Activated CD4-positive, alpha-beta memory T cell treated with anti-CD3 and anti-CD28 coated beads for 36 hours (primary cell): ENCODE data around the gene RBCK1. TPM values are rescaled to one million over a fixed set of nuclear protein-coding genes. Genes with fewer than 3 reads are reported as not detected.

Experiments used
- CTCF ChIA-PET: fragments of 350-600 bp; sonication (Branson Sonifier 250); formaldehyde crosslinking; loops from one replicate; lab custom pipeline; 2021; ENCODE audit warnings: antibody characterized with exemption, inconsistent platforms; lab: Charles Lee
- POLR2A ChIA-PET: fragments of 350-600 bp; sonication (Branson Sonifier 250); formaldehyde crosslinking; loops from one replicate; lab custom pipeline; 2021; ENCODE audit warnings: antibody characterized with exemption; lab: Charles Lee
- DNase-seq: peaks from one replicate; pipeline ENCODE4 v3.0.0-alpha.2; 2020
- H3K27ac Mint-ChIP-seq: one replicate; pipeline ENCODE4 v1.8.0; 2021; ENCODE audit warnings: mixed read lengths
- H3K27me3 Mint-ChIP-seq: one replicate; pipeline ENCODE4 v1.8.0; 2021; ENCODE audit warnings: mixed read lengths
- H3K36me3 Mint-ChIP-seq: one replicate; pipeline ENCODE4 v1.8.0; 2021; ENCODE audit warnings: mixed read lengths
- H3K4me1 Mint-ChIP-seq: one replicate; pipeline ENCODE4 v1.8.0; 2021; ENCODE audit warnings: low read depth, mixed read lengths
- H3K4me3 Mint-ChIP-seq: one replicate; pipeline ENCODE4 v1.8.0; 2021; ENCODE audit warnings: mild to moderate bottlenecking, mixed read lengths
- H3K9me3 Mint-ChIP-seq: one replicate; pipeline ENCODE4 v1.8.0; 2021; ENCODE audit warnings: mixed read lengths
- intact Hi-C: fragments of 100-400 bp; cut with micrococcal nuclease; formaldehyde crosslinking; loops from one replicate; pipeline ENCODE4 v1.15.1; 2023
- total RNA-seq, 2 experiments: library from RNA; stranded (reverse); gene quantifications; one replicate each; pipeline ENCODE4 v1.2.3, GENCODE V29; 2021

The RBCK1 gene
- total RNA-seq, 2 experiments from 2014 or later: 137 to 139 TPM

- no peaks in the 10 kb centered on the region for H3K9me3 Mint-ChIP-seq
- no peak for DNase-seq
- peak overlapping the region; percentile 14 for H3K27ac Mint-ChIP-seq
- intact Hi-C loops: loop anchor here (5.0 kb wide), 1 partner anchor 48 kb away; the partner anchor contains the start of gene TRIB3
- ChIA-PET POLR2A (interaction anchor here (1.2 kb wide), 1 partner anchor 8 kb away, joined by 3 read pairs; no protein-coding TSS in a partner anchor), CTCF (interaction anchor here (0.9 to 1.4 kb wide), 3 partner anchors 10 to 76 kb away, joined by 3 to 8 read pairs (median 3); no protein-coding TSS in a partner anchor)
- no peaks in the 10 kb centered on the region for H3K27me3 Mint-ChIP-seq
- H3K36me3 Mint-ChIP-seq: peaks cover 32% of the 10 kb centered on the region
- no peak overlapping the region for H3K4me3 Mint-ChIP-seq
- peaks cover 41% of the 10 kb centered on the region for H3K4me1 Mint-ChIP-seq
These were observed 22.2 kb downstream of the RBCK1 start for GRCh38 chr20:430091-430999.

GRCh38 chr20:431012-431904, 23.2 kb downstream of the RBCK1 start:
- no peaks in the 10 kb centered on the region for H3K9me3 Mint-ChIP-seq
- no peaks in the 10 kb centered on the region for H3K27me3 Mint-ChIP-seq
- ChIA-PET CTCF (interaction anchor here (0.6 to 1.5 kb wide), 11 partner anchors 8 to 85 kb away, joined by 3 to 10 read pairs (median 4); no protein-coding TSS in a partner anchor), POLR2A (interaction anchor here (0.5 to 1.9 kb wide), 2 partner anchors 17 to 49 kb away, joined by 3 to 6 read pairs; no protein-coding TSS in a partner anchor)
- H3K4me3 Mint-ChIP-seq: no peak overlapping the region
- H3K27ac Mint-ChIP-seq: peak overlapping the region; percentile 91
- peaks cover 39% of the 10 kb centered on the region for H3K36me3 Mint-ChIP-seq
- DNase-seq: peak; percentile 65
- intact Hi-C loops: loop anchor here (1.0 to 5.0 kb wide), 2 partner anchors 49 to 77 kb away; partner anchors contain the start of gene TRIB3
- H3K4me1 Mint-ChIP-seq: peaks cover 43% of the 10 kb centered on the region

- DNase-seq: no peak
- intact Hi-C loops: loop anchor here (2.0 to 5.0 kb wide), 3 partner anchors 23 to 50 kb away; partner anchors contain the start of genes RBCK1 and TRIB3
- Mint-ChIP-seq H3K27me3 (no peaks in the 10 kb centered on the region), H3K4me3 (no peak overlapping the region), H3K27ac (peak overlapping the region; percentile 91), H3K36me3 (peaks cover 45% of the 10 kb centered on the region), H3K9me3 (no peaks in the 10 kb centered on the region), H3K4me1 (peaks cover 42% of the 10 kb centered on the region)
- ChIA-PET POLR2A (interaction anchor here (1.2 to 1.9 kb wide), 2 partner anchors 25 to 50 kb away, joined by 3 to 6 read pairs; no protein-coding TSS in a partner anchor), CTCF (interaction anchor here (0.7 to 1.5 kb wide), 6 partner anchors 14 to 86 kb away, joined by 3 to 10 read pairs (median 4); no protein-coding TSS in a partner anchor)
These were observed 24.1 kb downstream of the RBCK1 start for GRCh38 chr20:432208-432607.

- POLR2A ChIA-PET: interaction anchor here (1.2 to 1.9 kb wide), 2 partner anchors 25 to 51 kb away, joined by 3 to 6 read pairs; no protein-coding TSS in a partner anchor
- H3K4me3 Mint-ChIP-seq: peak overlapping the region; percentile 14
- intact Hi-C loops: loop anchor here (1.0 to 5.0 kb wide), 4 partner anchors 24 to 50 kb away; partner anchors contain the start of genes RBCK1, TBC1D20 and TRIB3
- H3K27me3 Mint-ChIP-seq: no peaks in the 10 kb centered on the region
- peak overlapping the region; percentile 91 for H3K27ac Mint-ChIP-seq
- peaks cover 46% of the 10 kb centered on the region for H3K4me1 Mint-ChIP-seq
- no peak for DNase-seq
- H3K9me3 Mint-ChIP-seq: no peaks in the 10 kb centered on the region
- H3K36me3 Mint-ChIP-seq: peaks cover 49% of the 10 kb centered on the region
- CTCF ChIA-PET: interaction anchor here (1.2 to 1.5 kb wide), 3 partner anchors 13 to 77 kb away, joined by 4 to 6 read pairs (median 5); no protein-coding TSS in a partner anchor
These were observed 24.7 kb downstream of the RBCK1 start for GRCh38 chr20:432677-433299.

- intact Hi-C loops: loop anchor here (1.0 to 5.0 kb wide), 4 partner anchors 25 to 51 kb away; partner anchors contain the start of genes RBCK1, TBC1D20 and TRIB3
- CTCF ChIA-PET: interaction anchor here (1.2 kb wide), 1 partner anchor 78 kb away, joined by 6 read pairs; no protein-coding TSS in a partner anchor
These were observed 25.3 kb downstream of the RBCK1 start for GRCh38 chr20:433300-433975.

GRCh38 chr20:434221-434620, 26.1 kb downstream of the RBCK1 start:
- Mint-ChIP-seq H3K36me3 (peaks cover 49% of the 10 kb centered on the region), H3K4me1 (peaks cover 60% of the 10 kb centered on the region), H3K4me3 (peak overlapping the region; percentile 23), H3K27me3 (no peaks in the 10 kb centered on the region), H3K27ac (peak overlapping the region; percentile 91), H3K9me3 (no peaks in the 10 kb centered on the region)
- DNase-seq: no peak
- CTCF ChIA-PET: no interaction called here
- intact Hi-C loops: loop anchor here (5.0 kb wide), 1 partner anchor 52 kb away; the partner anchor contains the start of gene TRIB3
- POLR2A ChIA-PET: interaction anchor here (0.7 kb wide), 1 partner anchor 31 kb away, joined by 3 read pairs; no protein-coding TSS in a partner anchor

More at GRCh38 chr20:433300-433975, 25.3 kb downstream of the RBCK1 start:
- no peaks in the 10 kb centered on the region for H3K9me3 Mint-ChIP-seq
- peak overlapping the region; percentile 14 for H3K4me3 Mint-ChIP-seq
- DNase-seq: peak; percentile 85
- peaks cover 48% of the 10 kb centered on the region for H3K36me3 Mint-ChIP-seq
- H3K27me3 Mint-ChIP-seq: no peaks in the 10 kb centered on the region
- peak overlapping the region; percentile 91 for H3K27ac Mint-ChIP-seq
- POLR2A ChIA-PET: interaction anchor here (1.2 to 1.9 kb wide), 2 partner anchors 26 to 51 kb away, joined by 3 to 6 read pairs; no protein-coding TSS in a partner anchor
- peaks cover 52% of the 10 kb centered on the region for H3K4me1 Mint-ChIP-seq

GRCh38 chr20:434661-435419, 26.7 kb downstream of the RBCK1 start:
- no peaks in the 10 kb centered on the region for H3K27me3 Mint-ChIP-seq
- no peak for DNase-seq
- no peak overlapping the region for H3K4me3 Mint-ChIP-seq
- ChIA-PET POLR2A (interaction anchor here (0.7 kb wide), 1 partner anchor 32 kb away, joined by 3 read pairs; no protein-coding TSS in a partner anchor), CTCF (interaction anchor here (1.0 to 1.8 kb wide), 4 partner anchors 15 to 80 kb away, joined by 3 to 5 read pairs (median 4); no protein-coding TSS in a partner anchor)
- peaks cover 66% of the 10 kb centered on the region for H3K4me1 Mint-ChIP-seq
- peak overlapping the region; percentile 91 for H3K27ac Mint-ChIP-seq
- H3K9me3 Mint-ChIP-seq: no peaks in the 10 kb centered on the region
- intact Hi-C loops: loop anchor here (5.0 kb wide), 1 partner anchor 53 kb away; the partner anchor contains the start of gene TRIB3
- H3K36me3 Mint-ChIP-seq: peaks cover 55% of the 10 kb centered on the region

- peaks cover 61% of the 10 kb centered on the region for H3K36me3 Mint-ChIP-seq
- ChIA-PET POLR2A (no interaction called here), CTCF (interaction anchor here (1.0 to 1.8 kb wide), 5 partner anchors 14 to 82 kb away, joined by 3 to 5 read pairs (median 4); no protein-coding TSS in a partner anchor)
- H3K4me3 Mint-ChIP-seq: no peak overlapping the region
- H3K27ac Mint-ChIP-seq: no peak overlapping the region
- H3K27me3 Mint-ChIP-seq: no peaks in the 10 kb centered on the region
- peaks cover 73% of the 10 kb centered on the region for H3K4me1 Mint-ChIP-seq
- no peaks in the 10 kb centered on the region for H3K9me3 Mint-ChIP-seq
- no peak for DNase-seq
- intact Hi-C loops: no loop called here
These were observed 27.5 kb downstream of the RBCK1 start for GRCh38 chr20:435558-435957.

- no peak overlapping the region for H3K4me3 Mint-ChIP-seq
- intact Hi-C loops: no loop called here
- POLR2A ChIA-PET: no interaction called here
- H3K4me1 Mint-ChIP-seq: peaks cover 72% of the 10 kb centered on the region
- H3K27me3 Mint-ChIP-seq: no peaks in the 10 kb centered on the region
- CTCF ChIA-PET: interaction anchor here (1.4 to 1.8 kb wide), 3 partner anchors 24 to 83 kb away, joined by 4 to 5 read pairs (median 4); no protein-coding TSS in a partner anchor
- no peaks in the 10 kb centered on the region for H3K9me3 Mint-ChIP-seq
- peaks cover 61% of the 10 kb centered on the region for H3K36me3 Mint-ChIP-seq
- H3K27ac Mint-ChIP-seq: no peak overlapping the region
- DNase-seq: no peak
These were observed 28.4 kb downstream of the RBCK1 start for GRCh38 chr20:436476-436875.
